Globus pallidus (tissue), 1 donor: ENCODE data around the gene TAF4.
"Not testable (repeated sequence)": the region's sequence is repeated elsewhere in the genome, so short reads cannot be mapped to it uniquely, and the experiment has no call there.

Experiments used
- DNase-seq: peaks from one replicate; pipeline ENCODE4 v3.0.0-alpha.2; 2015; ENCODE audit warnings: low spot score

The TAF4 gene

GRCh38 chr20:61948586-61949362, 116.9 kb downstream of the TAF4 start:
- DNase-seq: no peak

GRCh38 chr20:61948056-61948455, 117.6 kb downstream of the TAF4 start:
- not testable (repeated sequence) for DNase-seq

DNA sequence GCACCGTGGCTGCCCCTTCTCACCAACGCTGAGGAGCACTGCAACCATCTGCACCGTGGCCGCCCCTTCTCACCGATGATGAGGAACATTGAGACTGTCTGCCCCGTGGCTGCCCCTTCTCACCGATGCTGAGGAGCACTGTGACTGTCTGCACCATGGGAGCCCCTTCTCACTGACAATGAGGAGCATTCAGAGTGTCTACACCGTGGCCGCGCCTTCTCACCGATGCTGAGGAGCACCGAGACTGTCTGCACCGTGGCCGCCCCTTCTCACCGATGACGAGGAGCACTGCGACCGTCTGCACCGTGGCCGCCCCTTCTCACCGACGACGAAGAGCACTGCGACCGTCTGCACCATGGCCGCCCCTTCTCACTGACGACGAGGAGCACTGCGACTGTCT, 120.2 kb downstream of the TAF4 start:
- DNase-seq: not testable (repeated sequence)

DNA sequence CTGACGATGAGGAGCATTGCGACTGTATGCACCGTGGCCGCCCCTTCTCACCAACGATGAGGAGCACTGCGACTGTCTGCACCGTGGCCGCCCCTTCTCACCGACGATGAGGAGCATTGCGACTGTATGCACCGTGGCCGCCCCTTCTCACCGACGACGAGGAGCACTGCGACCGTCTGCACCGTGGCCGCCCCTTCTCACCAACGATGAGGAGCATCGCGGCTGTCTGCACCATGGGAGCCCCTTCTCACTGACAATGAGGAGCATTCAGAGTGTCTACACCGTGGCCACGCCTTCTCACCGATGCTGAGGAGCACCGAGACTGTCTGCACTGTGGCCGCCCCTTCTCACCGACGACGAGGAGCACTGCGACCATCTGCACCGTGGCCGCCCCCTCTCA, 120.7 kb downstream of the TAF4 start:
- DNase-seq: not testable (repeated sequence)

DNA sequence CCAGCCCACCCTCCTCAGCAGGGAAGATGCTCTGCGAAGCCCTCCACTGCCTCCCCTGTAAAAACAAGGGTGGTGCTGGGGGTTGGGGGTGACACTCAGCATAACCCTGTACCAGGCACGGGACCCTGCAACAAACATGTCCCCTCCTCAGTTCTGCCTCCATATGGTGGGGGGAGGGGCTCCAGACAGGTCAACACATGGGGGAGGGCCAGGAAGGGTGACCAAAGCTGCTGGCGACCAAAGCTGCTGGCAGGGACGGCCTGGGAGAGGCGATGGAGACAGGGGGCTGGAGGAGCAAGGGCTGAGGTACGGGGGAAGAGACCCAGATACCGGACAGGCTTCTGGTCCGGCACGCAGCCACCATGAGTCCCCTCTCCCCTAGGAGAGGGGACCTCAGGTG, 123.2 kb downstream of the TAF4 start:
- DNase-seq: no peak

DNA sequence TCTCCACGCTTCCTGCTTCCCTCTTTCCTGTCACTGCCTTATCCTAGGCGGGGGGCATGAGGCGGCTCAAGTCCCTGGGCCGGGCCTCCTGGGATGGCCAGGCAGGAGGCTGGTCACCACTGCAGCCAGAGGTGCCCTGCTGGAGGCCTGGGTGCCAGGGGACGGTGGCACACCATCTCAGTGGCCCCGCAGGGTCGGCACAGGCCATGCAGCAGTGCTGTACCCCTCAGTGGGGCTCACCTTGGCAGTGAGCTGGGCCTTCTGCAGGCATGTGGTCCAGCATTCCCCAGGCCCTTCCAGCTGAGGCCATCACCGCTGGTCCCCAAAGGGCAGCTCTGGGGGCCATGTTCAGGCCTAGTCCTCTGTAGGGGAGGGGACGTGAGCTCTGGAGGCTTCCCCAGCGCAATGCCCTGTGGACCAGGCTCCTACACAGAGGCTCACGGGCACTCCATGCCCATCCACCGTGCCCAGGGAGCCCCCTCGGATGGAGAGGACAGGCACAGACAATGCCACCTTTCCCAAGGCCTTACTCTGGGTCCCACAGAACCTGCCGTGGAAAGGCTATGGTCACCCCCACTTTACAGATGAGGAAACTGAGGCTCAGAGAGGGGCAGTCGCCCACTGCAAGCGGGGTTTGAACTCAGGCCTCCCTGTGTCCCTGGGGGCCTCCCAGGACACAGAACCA, 123.8 kb downstream of the TAF4 start:
- DNase-seq: no peak

GRCh38 chr20:61940976-61941720, 124.5 kb downstream of the TAF4 start:
- no peak for DNase-seq

- no peak for DNase-seq
Observed at GRCh38 chr20:61940491-61940890, 125.2 kb downstream of the TAF4 start.

- no peak for DNase-seq
Observed at GRCh38 chr20:61939691-61940360, 125.9 kb downstream of the TAF4 start.

DNA sequence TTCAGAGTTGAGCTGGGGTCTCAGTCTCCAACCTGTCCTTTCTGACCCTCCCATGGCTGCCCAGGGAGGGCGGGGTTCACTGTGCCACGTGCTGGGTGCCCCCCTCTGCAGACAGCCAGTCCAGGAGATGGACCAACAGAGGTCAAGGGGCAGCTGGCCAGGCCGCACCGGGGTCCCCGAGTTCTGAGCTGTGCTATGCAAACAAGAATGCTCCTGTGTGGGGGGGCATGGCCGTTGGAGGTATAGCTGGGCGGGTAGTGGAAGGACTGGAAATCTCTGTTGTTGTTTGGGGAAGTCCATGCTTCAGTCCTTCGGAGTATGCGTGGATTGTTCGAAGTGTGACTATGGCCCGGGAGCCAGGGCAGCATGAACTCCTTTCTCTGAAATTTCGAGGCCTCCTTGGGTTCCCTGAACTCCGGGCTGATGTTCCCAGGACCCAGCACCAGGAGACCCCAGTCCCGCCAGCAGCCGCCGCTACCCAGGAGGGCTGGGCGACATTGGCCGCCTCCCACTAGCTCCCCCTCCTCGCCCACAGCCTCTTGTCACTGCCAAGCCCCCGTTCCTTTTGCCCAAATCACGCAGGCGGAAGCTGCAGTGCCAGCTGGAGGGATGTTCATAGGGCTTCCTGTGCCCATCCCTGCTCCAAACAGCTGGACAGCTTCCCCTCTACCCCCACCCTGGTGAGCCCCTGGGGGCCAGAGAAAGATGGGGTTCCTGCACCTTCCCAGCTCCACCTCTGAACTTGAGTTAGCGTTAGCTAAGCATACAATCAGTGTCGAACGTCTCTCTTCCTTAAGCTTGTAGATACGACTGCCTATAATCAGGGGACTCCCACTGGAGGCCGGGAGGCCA, 126.6 kb downstream of the TAF4 start:
- no peak for DNase-seq

DNA sequence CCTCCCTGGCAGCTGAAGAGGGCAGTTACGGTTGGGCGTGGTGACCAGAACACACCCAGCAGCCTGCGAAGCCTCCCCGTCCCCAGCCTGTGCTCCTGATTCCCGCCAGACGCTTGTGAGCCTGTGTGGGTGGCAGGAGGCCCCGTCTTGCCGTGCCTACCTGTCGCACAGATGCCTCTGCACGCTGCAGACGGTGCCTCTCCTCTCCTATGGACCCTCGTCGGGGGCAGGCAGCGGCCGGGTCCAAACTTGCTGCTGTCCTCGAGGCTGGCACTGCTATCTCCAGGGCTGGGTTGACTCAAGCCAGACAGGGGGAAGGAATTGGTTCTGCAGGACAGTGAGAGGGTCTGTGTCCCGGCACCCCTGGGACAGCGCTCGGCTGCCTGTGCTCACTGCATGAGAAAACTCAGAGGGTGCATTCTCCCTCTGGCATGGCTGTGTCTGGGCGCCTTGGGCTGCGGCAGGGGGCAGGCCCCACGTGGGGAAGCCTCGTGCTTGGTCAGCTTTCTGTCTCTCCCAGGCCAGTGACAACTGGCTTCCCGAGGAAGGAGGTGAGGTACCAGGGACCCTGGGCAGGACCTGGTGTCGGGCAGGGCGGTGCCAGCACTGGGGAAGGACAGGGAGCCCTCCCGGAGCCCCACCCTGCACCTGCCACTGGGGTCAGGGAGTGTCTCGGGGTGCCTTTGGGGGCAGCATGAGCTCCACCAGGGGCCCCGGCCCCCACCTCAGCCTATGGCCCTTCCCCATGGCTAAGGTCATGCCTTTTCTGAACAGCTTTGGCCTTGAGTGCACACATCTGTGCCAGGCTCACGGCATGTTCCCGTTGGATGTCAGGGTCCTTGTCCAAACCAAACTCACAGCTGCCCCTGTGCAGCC, 127.5 kb downstream of the TAF4 start:
- no peak for DNase-seq

- DNase-seq: no peak
Observed at GRCh38 chr20:61937146-61937962, 128.3 kb downstream of the TAF4 start.

DNA sequence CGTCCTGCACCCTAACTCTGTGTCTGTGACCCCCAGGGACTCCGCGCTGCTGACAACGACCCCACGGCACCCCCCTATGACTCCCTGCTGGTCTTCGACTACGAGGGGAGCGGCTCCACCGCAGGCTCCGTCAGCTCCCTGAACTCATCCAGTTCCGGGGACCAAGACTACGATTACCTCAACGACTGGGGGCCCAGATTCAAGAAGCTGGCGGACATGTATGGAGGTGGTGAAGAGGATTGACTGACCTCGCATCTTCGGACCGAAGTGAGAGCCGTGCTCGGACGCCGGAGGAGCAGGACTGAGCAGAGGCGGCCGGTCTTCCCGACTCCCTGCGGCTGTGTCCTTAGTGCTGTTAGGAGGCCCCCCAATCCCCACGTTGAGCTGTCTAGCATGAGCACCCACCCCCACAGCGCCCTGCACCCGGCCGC, 129.0 kb downstream of the TAF4 start:
- DNase-seq: no peak

DNA sequence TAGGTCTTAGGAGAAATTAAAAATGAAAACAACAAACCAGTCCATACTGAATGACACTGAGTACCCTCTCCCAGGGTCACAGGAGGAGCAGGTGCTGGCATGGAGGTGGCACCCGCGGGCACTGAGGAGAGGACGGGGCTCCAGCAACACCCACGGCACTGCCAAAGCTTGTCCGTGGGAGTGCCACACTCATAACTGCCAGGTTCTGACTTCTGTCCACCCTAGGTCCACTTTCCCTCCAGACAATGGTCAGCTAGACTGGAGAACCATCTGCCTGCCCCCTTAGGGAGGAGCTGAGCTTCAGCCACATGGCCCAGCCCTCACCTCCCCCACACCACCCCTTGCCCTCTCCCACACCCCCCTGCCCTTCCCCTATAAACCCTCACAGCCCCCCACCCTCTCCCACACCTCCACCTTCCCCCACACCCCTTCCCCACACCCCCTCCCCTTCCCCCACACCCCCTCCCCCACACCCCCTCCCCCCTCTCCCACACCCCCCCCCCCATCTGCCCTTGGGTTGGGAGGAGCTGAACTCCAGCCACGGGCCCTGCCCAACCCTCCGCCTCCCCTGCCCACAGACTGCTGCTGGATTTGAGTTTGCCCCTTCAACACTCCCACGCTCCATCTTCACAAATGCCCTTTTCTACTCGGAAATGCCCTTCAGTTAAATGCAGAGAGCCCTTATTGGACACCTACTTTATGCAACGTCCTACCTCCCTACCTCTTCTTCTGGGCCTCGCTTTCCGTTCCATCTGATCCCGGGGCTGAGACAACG, 129.6 kb downstream of the TAF4 start:
- DNase-seq: no peak

- no peak for DNase-seq
Observed at GRCh38 chr20:61934716-61935530, 130.8 kb downstream of the TAF4 start.

DNA sequence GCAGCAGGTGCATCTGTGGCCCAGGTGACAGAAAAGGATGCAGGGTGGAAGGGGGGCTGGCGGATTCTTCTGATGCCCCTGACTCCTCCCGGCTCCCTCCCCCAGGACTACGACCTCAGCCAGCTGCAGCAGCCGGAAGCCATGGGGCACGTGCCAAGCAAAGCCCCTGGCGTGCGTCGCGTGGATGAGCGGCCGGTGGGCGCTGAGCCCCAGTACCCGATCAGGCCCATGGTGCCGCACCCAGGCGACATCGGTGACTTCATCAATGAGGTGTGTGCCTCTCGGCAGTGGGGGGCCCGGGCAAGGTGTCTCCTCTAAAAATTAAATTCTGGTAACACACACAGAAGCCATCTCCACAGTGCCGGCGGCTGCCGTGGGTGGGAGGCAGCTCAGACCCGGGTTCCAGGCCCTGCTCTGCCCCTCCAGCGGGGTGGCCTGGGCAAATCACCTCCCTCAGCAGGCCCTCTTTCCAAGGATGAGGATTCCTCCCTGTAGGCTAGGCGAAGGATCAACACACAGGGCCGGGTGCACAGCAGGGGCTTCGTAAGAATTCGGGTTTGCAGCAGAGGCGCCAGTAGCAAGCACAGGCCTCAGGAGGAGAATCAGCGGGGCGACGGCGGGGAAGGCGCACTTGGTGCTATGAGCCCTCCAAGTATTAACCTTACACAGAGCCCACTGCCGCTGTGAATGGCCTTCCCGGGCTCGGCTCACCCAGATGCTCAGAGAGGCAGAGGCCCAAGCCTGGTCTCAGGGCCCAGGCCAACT, 131.5 kb downstream of the TAF4 start:
- DNase-seq: no peak

GRCh38 chr20:61933481-61933950, 132.2 kb downstream of the TAF4 start:
- no peak for DNase-seq
